ENCODE measurements around the gene NR5A1.

The NR5A1 gene

DNA sequence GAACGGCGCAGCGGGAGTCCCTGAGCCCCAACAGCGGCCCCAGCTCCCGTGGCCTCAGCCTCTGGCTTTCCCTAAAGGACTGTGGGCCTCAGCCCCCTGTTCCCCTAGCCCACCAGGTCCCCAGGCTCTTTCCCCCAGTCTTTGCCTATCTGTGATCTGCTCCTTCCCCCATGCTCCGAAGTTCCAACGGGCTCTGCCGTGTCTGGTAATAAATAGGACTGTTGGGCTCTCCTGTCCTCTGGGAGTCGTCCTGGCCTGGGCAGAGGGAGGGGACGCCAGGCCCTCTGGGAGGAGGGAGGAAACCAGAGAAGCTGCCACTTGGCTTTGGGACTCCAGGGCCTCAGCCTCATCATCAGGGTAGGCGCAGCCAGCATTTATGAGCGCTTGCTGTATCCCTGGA lies 28.8 kb downstream of the NR5A1 start:
- Histone ChIP-seq H3K27me3 (ENCODE audit: insufficient read depth, low read length) (peaks cover 12% of the 10 kb centered on the region), H3K9me3 (ENCODE audit: low read length) (peaks cover 2% of the 10 kb centered on the region), H2AFZ (ENCODE audit: low read depth, low read length) (peak overlapping the region; percentile 83), H3K4me1 (ENCODE audit: insufficient read depth, low read length) (peaks cover 22% of the 10 kb centered on the region), H3K36me3 (ENCODE audit: insufficient read depth, low read length) (no peaks in the 10 kb centered on the region), H3K4me3 (ENCODE audit: low read length) (peak overlapping the region; percentile 42)

DNA sequence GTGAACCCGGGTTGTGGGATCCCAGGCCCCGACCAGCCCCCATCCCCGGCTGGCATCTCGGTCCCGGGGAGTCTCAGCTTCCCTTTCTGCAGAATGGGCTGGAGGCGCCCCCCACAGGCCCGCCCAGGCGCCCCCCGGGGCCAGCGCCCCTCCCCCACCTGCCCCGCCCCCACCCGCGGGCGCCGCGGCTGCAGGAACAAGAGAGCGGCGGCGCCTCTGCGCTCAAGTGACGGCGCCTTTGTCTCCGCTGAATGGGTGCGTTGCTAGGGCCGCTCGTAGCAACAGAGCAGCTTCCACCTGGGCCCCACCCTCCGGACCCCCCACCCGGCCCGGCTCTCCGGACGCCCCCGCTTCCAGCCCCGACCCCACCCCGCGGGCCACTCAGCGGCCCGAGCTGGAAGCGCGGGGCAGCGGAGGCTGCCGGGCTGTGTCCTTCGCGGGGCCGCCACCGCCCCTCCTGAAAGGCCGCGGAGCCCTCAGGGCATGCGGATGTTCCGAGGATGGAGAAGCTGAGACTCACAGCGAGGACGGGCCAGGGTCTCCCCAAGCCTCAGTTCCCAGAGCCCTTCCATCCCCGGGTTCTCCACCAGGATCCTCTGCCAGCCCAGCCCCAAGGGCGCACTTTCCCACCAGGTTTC lies 29.4 kb downstream of the NR5A1 start:
- Histone ChIP-seq H3K4me1 (ENCODE audit: insufficient read depth, low read length) (peaks cover 22% of the 10 kb centered on the region), H3K4me3 (ENCODE audit: low read length) (peak overlapping the region; percentile 42), H3K36me3 (ENCODE audit: insufficient read depth, low read length) (no peaks in the 10 kb centered on the region), H3K27me3 (ENCODE audit: insufficient read depth, low read length) (peaks cover 8% of the 10 kb centered on the region), H3K9me3 (ENCODE audit: low read length) (peaks cover under 1% of the 10 kb centered on the region), H2AFZ (ENCODE audit: low read depth, low read length) (peak overlapping the region; percentile 83)

DNA sequence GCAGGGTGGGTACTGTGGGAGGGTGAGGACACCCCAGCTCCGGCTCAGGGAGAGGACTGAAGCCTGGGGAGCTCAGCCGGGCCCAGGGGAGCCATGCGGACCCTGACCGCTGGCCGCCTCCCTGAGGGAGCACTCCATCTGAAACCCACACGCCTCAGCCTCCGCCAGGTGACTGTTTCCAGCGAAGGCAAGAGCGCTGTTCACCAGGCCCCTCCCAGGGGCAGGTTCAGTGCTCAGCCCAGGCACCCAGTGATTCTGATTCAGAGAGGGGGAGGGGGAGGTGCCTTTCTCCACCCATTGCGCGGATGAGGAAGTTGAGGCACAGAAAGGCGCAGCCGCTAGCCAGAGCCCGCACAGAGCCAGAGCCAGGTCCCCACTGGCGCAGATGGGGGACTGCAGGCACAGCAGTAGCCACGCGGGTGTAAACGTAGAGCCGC lies 30.0 kb downstream of the NR5A1 start:
- Histone ChIP-seq H2AFZ (ENCODE audit: low read depth, low read length) (no peak overlapping the region), H3K9me3 (ENCODE audit: low read length) (no peaks in the 10 kb centered on the region), H3K4me1 (ENCODE audit: insufficient read depth, low read length) (peaks cover 22% of the 10 kb centered on the region), H3K27me3 (ENCODE audit: insufficient read depth, low read length) (peaks cover 8% of the 10 kb centered on the region), H3K4me3 (ENCODE audit: low read length) (peak overlapping the region; percentile 22), H3K36me3 (ENCODE audit: insufficient read depth, low read length) (no peaks in the 10 kb centered on the region)

DNA sequence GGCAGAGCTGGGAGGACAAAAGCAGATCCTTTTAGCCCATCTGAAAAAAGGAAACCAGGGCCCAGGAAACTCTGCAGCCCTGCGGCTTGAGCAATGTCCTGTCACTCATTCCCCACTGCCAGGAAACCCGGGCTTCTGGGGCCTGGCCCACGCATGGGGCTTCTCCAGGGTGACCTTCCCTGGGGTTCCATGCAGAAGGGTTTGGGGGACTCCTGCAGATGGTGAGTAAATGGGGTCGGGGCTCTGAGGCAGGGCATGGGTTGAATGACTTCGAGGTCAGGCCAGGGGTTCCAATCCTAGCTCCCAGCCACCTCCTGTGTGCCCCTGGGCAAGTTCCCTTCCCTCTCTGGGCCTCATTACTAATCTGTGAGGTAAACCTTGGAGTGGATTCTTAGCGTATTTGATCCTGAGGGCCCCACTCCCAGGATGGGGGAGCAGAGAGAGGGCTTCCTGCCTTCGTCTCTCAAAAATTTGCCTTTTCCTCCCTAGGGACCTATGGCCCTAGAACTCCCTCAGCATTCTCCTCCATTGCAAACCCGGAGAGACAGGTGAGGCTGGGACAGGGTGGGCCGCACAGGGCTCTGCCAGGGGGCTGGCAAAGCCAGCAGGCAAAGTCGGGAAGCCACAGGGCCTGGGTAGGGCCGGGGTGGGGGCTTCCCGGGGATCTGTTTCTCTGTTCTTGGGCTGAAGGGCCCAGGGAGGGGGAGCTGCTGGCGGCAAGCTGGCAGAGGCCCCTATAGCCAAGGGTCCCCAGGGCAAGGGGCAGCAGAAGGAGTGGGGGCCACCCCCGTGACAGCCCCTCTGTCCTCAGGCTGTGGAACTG lies 31.1 kb downstream of the NR5A1 start:
- no peaks in the 10 kb centered on the region for H3K36me3 ChIP-seq (ENCODE audit: insufficient read depth, low read length)
- no peaks in the 10 kb centered on the region for H3K9me3 ChIP-seq (ENCODE audit: low read length)
- no peak overlapping the region for H3K4me3 ChIP-seq (ENCODE audit: low read length)
- peaks cover 22% of the 10 kb centered on the region for H3K4me1 ChIP-seq (ENCODE audit: insufficient read depth, low read length)
- H2AFZ ChIP-seq (ENCODE audit: low read depth, low read length) = no peak overlapping the region
- peaks cover 8% of the 10 kb centered on the region for H3K27me3 ChIP-seq (ENCODE audit: insufficient read depth, low read length)

DNA sequence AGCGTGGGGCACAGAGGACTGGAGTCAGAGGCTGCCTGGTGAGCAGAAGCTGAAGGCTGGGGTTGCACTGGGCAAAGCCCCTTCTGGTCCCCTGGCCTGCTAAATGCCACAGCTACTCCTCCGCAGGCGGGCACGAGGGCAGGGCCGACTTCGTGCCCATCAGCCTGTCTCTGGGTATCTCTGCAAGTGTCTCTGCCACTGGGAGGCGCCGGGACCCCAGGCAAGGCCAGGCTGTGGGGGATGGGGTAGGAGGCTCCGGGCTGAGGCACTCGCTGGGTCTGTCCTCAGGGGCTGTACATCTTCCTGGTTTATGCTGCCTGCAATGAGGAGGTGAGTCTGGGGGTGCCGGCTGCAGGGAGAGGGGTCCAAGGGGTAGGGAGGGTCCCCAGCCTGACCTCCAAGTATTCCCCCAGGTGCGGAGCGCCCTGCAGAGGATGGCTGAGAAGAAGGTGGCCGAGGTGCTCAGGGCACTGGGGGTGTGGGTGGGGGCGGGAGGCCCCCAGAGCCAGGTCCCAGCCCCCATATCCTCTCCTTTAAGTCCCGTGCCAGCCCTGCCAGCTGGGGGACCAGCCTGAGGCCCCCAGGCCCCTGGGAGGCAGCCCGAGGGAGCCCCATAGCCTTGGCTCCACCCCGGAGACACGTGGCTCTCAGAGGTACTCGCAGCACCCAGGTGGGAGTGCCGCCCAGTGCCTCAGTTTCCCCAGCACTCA lies 31.9 kb downstream of the NR5A1 start:
- H3K36me3 ChIP-seq (ENCODE audit: insufficient read depth, low read length) = no peaks in the 10 kb centered on the region
- peaks cover 9% of the 10 kb centered on the region for H3K27me3 ChIP-seq (ENCODE audit: insufficient read depth, low read length)
- H3K4me3 ChIP-seq (ENCODE audit: low read length) = no peak overlapping the region
- no peak overlapping the region for H2AFZ ChIP-seq (ENCODE audit: low read depth, low read length)
- H3K4me1 ChIP-seq (ENCODE audit: insufficient read depth, low read length) = peaks cover 22% of the 10 kb centered on the region
- no peaks in the 10 kb centered on the region for H3K9me3 ChIP-seq (ENCODE audit: low read length)

DNA sequence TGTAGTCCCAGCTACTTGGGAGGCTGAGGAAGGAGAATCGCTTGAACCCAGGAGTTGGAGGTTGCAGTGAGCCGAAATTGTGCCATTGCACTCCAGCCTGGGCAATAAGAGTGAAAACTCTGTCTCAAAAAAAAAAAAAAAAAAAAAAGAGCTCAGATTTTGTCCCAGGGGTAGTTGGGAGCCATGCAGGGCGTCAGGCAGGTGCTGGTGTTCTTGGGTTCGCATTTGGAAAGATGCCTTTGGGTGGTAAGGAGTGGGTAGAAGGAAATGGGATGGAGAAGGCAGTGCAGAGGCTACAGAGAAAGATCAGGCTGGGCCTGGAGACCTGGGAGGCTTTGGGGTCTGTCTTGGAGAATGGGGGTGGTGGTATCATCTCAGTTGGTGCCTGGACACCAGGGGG lies 33.0 kb downstream of the NR5A1 start:
- H2AFZ ChIP-seq (ENCODE audit: low read depth, low read length) = no peak overlapping the region
- H3K4me1 ChIP-seq (ENCODE audit: insufficient read depth, low read length) = peaks cover 22% of the 10 kb centered on the region
- H3K36me3 ChIP-seq (ENCODE audit: insufficient read depth, low read length) = no peaks in the 10 kb centered on the region
- no peaks in the 10 kb centered on the region for H3K9me3 ChIP-seq (ENCODE audit: low read length)
- peaks cover 17% of the 10 kb centered on the region for H3K27me3 ChIP-seq (ENCODE audit: insufficient read depth, low read length)
- no peak overlapping the region for H3K4me3 ChIP-seq (ENCODE audit: low read length)

DNA sequence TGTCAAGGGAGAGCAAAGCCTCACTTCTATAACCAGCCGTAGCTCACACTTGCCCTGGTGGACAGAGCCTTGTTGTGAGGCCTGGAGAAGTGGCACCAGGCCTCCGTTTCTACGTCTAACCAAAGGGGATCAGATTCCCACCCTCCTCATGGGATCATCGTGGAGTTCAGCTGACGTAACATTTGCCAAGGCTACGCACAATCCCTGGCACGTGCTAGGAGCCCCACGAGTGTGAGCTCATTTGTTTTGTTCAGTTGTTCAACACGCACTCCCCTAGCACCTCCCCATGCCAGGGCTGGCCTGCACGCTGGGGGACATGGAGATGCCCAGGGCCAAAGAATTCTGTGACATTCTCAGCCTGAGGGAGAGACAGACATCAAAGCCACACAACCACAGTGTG lies 33.9 kb downstream of the NR5A1 start:
- Histone ChIP-seq H2AFZ (ENCODE audit: low read depth, low read length) (no peak overlapping the region), H3K4me3 (ENCODE audit: low read length) (no peak overlapping the region), H3K9me3 (ENCODE audit: low read length) (no peaks in the 10 kb centered on the region), H3K27me3 (ENCODE audit: insufficient read depth, low read length) (peaks cover 16% of the 10 kb centered on the region), H3K4me1 (ENCODE audit: insufficient read depth, low read length) (peaks cover 17% of the 10 kb centered on the region), H3K36me3 (ENCODE audit: insufficient read depth, low read length) (no peaks in the 10 kb centered on the region)

DNA sequence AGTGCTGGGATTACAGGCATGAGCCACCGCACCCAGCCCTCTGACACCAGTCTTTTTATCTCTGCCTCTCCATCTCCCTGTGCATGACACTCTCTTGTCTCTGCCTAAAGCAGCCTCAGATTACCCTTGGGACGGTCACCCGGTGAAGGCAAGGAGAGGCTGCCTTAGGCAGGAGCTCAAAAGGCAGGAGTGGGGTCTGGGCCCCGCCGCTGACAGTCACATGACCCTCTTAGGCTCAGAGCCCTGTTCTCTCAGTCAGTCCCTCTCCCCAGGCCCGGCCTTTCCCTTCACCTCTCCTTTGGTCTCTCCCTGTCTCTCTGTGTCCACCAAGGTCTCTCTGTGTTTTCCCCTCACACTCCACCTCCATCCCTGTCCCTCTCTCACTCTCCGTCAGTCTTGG lies 34.4 kb downstream of the NR5A1 start:
- peaks cover 12% of the 10 kb centered on the region for H3K4me1 ChIP-seq (ENCODE audit: insufficient read depth, low read length)
- no peaks in the 10 kb centered on the region for H3K9me3 ChIP-seq (ENCODE audit: low read length)
- no peak overlapping the region for H3K4me3 ChIP-seq (ENCODE audit: low read length)
- peaks cover 16% of the 10 kb centered on the region for H3K27me3 ChIP-seq (ENCODE audit: insufficient read depth, low read length)
- no peaks in the 10 kb centered on the region for H3K36me3 ChIP-seq (ENCODE audit: insufficient read depth, low read length)
- no peak overlapping the region for H2AFZ ChIP-seq (ENCODE audit: low read depth, low read length)

DNA sequence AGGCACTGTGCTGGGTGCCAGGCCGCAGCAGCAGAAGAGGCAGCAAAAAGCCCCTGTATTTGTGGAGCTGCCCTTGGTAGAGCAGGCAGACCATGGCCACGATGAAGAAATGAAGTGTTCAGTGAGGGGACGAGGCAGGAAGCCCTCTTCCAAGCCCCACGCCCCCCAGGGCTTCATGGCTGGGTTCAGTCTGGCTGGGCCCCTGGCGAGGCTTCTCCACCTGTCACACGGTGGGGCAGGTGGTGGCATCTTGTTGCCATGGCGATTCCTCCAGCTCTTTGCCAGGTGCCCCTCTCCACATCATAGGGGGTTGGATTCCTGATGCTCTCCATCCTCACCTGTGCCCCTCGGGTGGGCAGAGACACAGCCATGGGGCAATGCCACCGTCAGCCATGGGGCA lies 35.4 kb downstream of the NR5A1 start:
- Histone ChIP-seq H2AFZ (ENCODE audit: low read depth, low read length) (no peak overlapping the region), H3K27me3 (ENCODE audit: insufficient read depth, low read length) (peaks cover 19% of the 10 kb centered on the region), H3K36me3 (ENCODE audit: insufficient read depth, low read length) (no peaks in the 10 kb centered on the region), H3K9me3 (ENCODE audit: low read length) (no peaks in the 10 kb centered on the region), H3K4me1 (ENCODE audit: insufficient read depth, low read length) (peaks cover 5% of the 10 kb centered on the region), H3K4me3 (ENCODE audit: low read length) (no peak overlapping the region)

DNA sequence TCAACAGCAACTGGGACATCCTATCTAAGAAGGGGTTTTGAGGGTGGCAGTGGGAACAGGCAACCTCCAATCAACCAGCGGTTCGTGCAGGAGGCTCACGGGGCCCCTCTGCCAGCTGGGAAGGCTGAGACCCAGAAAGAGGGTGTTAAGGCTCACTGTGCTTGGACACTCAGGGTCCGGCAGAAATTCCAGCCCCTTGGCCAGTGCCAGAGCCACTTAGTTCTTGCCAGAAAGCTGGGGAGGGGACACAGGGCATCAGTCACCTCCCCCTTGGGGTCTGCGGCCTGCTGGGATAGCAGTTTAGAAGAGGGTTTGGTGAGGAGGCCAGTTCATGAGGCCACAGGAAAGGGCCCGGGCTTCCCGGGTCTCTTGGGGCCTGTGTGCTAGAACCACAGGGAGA lies 36.5 kb downstream of the NR5A1 start:
- peaks cover 3% of the 10 kb centered on the region for H3K4me1 ChIP-seq (ENCODE audit: insufficient read depth, low read length)
- H3K36me3 ChIP-seq (ENCODE audit: insufficient read depth, low read length) = no peaks in the 10 kb centered on the region
- H2AFZ ChIP-seq (ENCODE audit: low read depth, low read length) = no peak overlapping the region
- no peaks in the 10 kb centered on the region for H3K9me3 ChIP-seq (ENCODE audit: low read length)
- H3K27me3 ChIP-seq (ENCODE audit: insufficient read depth, low read length) = peaks cover 19% of the 10 kb centered on the region
- no peak overlapping the region for H3K4me3 ChIP-seq (ENCODE audit: low read length)

DNA sequence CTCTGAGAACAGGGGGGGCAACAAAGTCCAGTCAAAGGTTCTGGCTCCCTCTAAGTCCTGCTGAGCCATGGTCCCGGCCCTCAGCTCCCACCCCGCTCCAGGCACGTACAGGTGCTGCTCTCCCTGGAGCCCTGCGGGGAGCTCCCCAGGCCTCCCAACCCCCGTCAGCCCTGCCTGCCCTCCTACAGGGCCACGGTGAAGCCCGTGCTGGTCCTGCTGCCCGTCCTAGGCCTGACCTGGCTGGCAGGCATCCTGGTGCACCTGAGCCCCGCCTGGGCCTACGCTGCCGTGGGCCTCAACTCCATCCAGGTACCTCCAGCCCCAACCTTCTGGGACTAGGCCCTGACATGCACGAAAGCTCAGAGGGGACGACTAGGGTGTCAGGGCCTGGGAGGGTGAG lies 36.9 kb downstream of the NR5A1 start:
- H3K27me3 ChIP-seq (ENCODE audit: insufficient read depth, low read length) = peaks cover 19% of the 10 kb centered on the region

DNA sequence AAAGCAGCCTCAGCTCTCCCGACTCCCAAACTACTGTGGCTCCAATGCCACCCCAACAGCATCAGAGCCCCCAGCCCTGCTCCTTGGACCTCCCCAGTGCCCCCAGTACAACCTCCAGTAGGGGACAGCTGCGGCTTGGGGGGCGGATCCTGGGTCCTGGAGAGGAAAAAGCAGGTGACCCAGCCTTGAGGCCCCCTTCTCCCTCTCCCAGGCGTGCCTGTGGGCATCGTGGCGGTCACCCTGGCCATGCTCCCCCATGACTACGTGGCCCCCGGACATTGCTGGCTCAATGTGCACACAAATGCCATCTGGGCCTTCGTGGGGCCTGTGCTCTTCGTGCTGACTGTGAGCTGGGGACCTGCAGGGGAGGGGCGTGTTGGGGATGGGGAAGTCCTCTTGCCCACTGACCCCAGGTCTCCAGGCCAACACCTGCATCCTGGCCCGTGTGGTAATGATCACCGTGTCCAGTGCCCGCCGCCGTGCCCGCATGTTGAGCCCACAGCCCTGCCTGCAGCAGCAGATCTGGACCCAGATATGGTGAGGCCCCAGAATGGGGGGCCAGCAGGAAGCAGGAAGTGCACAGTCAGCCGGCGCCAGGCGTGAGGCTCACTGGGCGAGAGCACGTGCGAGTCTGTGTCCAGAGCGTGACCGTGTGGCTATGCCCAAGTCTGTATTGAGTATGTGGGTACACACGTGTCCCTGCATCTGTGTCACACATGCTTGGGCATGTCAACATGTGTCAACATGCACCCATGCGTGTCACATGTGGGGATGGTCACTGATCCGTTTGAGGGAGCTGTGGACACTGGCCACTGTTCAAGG lies 38.0 kb downstream of the NR5A1 start:
- Histone ChIP-seq H3K4me3 (ENCODE audit: low read length) (no peak overlapping the region), H3K9me3 (ENCODE audit: low read length) (no peaks in the 10 kb centered on the region), H3K27me3 (ENCODE audit: insufficient read depth, low read length) (peaks cover 19% of the 10 kb centered on the region), H2AFZ (ENCODE audit: low read depth, low read length) (no peak overlapping the region), H3K36me3 (ENCODE audit: insufficient read depth, low read length) (no peaks in the 10 kb centered on the region), H3K4me1 (ENCODE audit: insufficient read depth, low read length) (peaks cover 3% of the 10 kb centered on the region)

More for the DNA sequence above, 36.9 kb downstream of the NR5A1 start:
- Histone ChIP-seq H2AFZ (ENCODE audit: low read depth, low read length) (no peak overlapping the region), H3K4me1 (ENCODE audit: insufficient read depth, low read length) (peaks cover 3% of the 10 kb centered on the region), H3K9me3 (ENCODE audit: low read length) (no peaks in the 10 kb centered on the region), H3K36me3 (ENCODE audit: insufficient read depth, low read length) (no peaks in the 10 kb centered on the region), H3K4me3 (ENCODE audit: low read length) (no peak overlapping the region)
